IMR-90 (cell line): ENCODE measurements around the gene ZNF771. TPM values are rescaled to one million over a fixed set of nuclear protein-coding genes. Genes with fewer than 3 reads are reported as not detected.

Experiments used
- ATAC-seq: fragments of 200-7000 bp; cut with Tn5 transposase; 2 replicates; pipeline ENCODE4 v1.9.1; 2020; ENCODE audit warnings: low read depth, mild to moderate bottlenecking, moderate library complexity
- BruUV-seq: library from RNA; stranded (reverse); fragments of 400-500 nt; replicated peaks from 2 replicates; lab custom pipeline; 2021; lab: Mats Ljungman, UMichigan
- CTCF ChIA-PET: fragments of 300-600 bp; formaldehyde crosslinking; extraction: SDS; loops from one replicate; lab custom pipeline; 2021; ENCODE audit warnings: antibody characterized with exemption; lab: Yijun Ruan, JAX
- POLR2A ChIA-PET: fragments of 300-600 bp; sonication (Branson Sonifier 250); formaldehyde crosslinking; loops from one replicate; lab custom pipeline; 2022; ENCODE audit warnings: antibody characterized with exemption; ENCODE audit not compliant: unreplicated experiment; lab: Charles Lee
- DNase-seq: peaks from one replicate; pipeline ENCODE4 v3.0.0; 2013
- H2AFZ ChIP-seq: replicated peaks from 2 replicates; pipeline ENCODE3; 2013; ENCODE audit warnings: low read length, mild to moderate bottlenecking; ENCODE audit not compliant: poor library complexity
- H2AK5ac ChIP-seq: 2 replicates; pipeline ENCODE4 v1.6.1; 2013; ENCODE audit warnings: low read depth, low read length, inconsistent platforms
- H2AK9ac ChIP-seq: replicated peaks from 2 replicates; pipeline ENCODE3; 2013; ENCODE audit warnings: mild to moderate bottlenecking, low read depth, low read length, moderate library complexity; ENCODE audit not compliant: poor library complexity
- H2BK120ac ChIP-seq: 2 replicates; pipeline ENCODE4 v1.6.1; 2013; ENCODE audit warnings: low read depth, low read length, inconsistent platforms
- H2BK15ac ChIP-seq: 3 replicates; pipeline ENCODE4 v1.6.1; 2013; ENCODE audit warnings: low read depth, low read length, inconsistent platforms
- H2BK20ac ChIP-seq: 2 replicates; pipeline ENCODE4 v1.6.1; 2013; ENCODE audit warnings: low read depth, mild to moderate bottlenecking, inconsistent platforms, low read length, moderate library complexity
- H2BK5ac ChIP-seq: 2 replicates; pipeline ENCODE4 v1.6.1; 2013; ENCODE audit warnings: mild to moderate bottlenecking, low read depth, low read length, inconsistent platforms; ENCODE audit not compliant: poor library complexity, severe bottlenecking
- H3K14ac ChIP-seq: replicated peaks from 2 replicates; pipeline ENCODE4 v1.6.1; 2013; ENCODE audit warnings: low read depth, low read length, inconsistent platforms
- H3K18ac ChIP-seq: 2 replicates; pipeline ENCODE4 v1.6.1; 2013; ENCODE audit warnings: low read depth, low read length, control low read depth
- H3K23ac ChIP-seq: 2 replicates; pipeline ENCODE4 v1.6.1; 2013; ENCODE audit warnings: low read depth, low read length, inconsistent platforms
- H3K27ac ChIP-seq: 2 replicates; pipeline ENCODE4 v1.5.1; 2013; ENCODE audit warnings: mild to moderate bottlenecking, control low read depth, low read length; ENCODE audit not compliant: insufficient read depth
- H3K27me3 ChIP-seq: 2 replicates; pipeline ENCODE4 v1.6.1; 2013; ENCODE audit warnings: low read length; ENCODE audit not compliant: control insufficient read depth, insufficient read depth
- H3K36me3 ChIP-seq: 2 replicates; pipeline ENCODE4 v1.6.1; 2013; ENCODE audit warnings: low read length, mixed read lengths; ENCODE audit not compliant: control insufficient read depth, insufficient read depth
- H3K4ac ChIP-seq: 2 replicates; pipeline ENCODE4 v1.6.1; 2013; ENCODE audit warnings: low read depth, low read length, inconsistent platforms
- H3K4me1 ChIP-seq: 2 replicates; pipeline ENCODE4 v1.6.1; 2013; ENCODE audit warnings: low read length, mixed read lengths; ENCODE audit not compliant: control insufficient read depth, insufficient read depth
- H3K4me2 ChIP-seq: 2 replicates; pipeline ENCODE4 v1.6.1; 2013; ENCODE audit warnings: low read depth, mild to moderate bottlenecking, control low read depth, low read length, moderate library complexity
- H3K4me3 ChIP-seq: 2 replicates; pipeline ENCODE4 v1.5.1; 2013; ENCODE audit warnings: low read depth, mild to moderate bottlenecking, control low read depth, low read length, moderate library complexity; ENCODE audit not compliant: insufficient read depth
- H3K56ac ChIP-seq: 2 replicates; pipeline ENCODE4 v1.6.1; 2013; ENCODE audit warnings: low read length, inconsistent platforms; ENCODE audit not compliant: insufficient read depth; ENCODE audit errors: extremely low read depth
- H3K79me1 ChIP-seq, 2 experiments: 2 replicates each; pipeline ENCODE4 v1.6.1; 2013; ENCODE audit warnings: low read length in 2 of 2, inconsistent platforms in 1 of 2, low read depth in 1 of 2
- H3K9ac ChIP-seq: 2 replicates; pipeline ENCODE4 v1.6.1; 2013; ENCODE audit warnings: low read depth, low read length, control low read depth
- H3K9me1 ChIP-seq: 2 replicates; pipeline ENCODE4 v1.6.1; 2013; ENCODE audit warnings: low read length, inconsistent platforms; ENCODE audit not compliant: insufficient read depth
- H3K9me3 ChIP-seq: 2 replicates; pipeline ENCODE4 v1.6.1; 2013; ENCODE audit warnings: low read length; ENCODE audit not compliant: control insufficient read depth, insufficient read depth
- H4K20me1 ChIP-seq: 2 replicates; pipeline ENCODE4 v1.6.1; 2013; ENCODE audit warnings: low read length, inconsistent platforms; ENCODE audit not compliant: insufficient read depth
- H4K5ac ChIP-seq: 2 replicates; pipeline ENCODE4 v1.6.1; 2013; ENCODE audit warnings: mild to moderate bottlenecking, low read depth, low read length, control low read depth
- H4K8ac ChIP-seq, 2 experiments: 2 replicates each; pipeline ENCODE4 v1.6.1; 2013; ENCODE audit warnings: low read depth in 2 of 2, low read length in 2 of 2, control low read depth in 1 of 2, inconsistent platforms in 1 of 2
- H4K91ac ChIP-seq: 2 replicates; pipeline ENCODE4 v1.6.1; 2013; ENCODE audit warnings: low read depth, low read length, inconsistent platforms; ENCODE audit not compliant: insufficient read depth
- BHLHE40 ChIP-seq: fragments of 150-350 bp; IDR thresholded peaks from 2 replicates; pipeline ENCODE4 v1.6.1; 2016; ENCODE audit warnings: mild to moderate bottlenecking, low read depth, low read length
- FOS ChIP-seq: fragments of 150-350 bp; IDR thresholded peaks from 2 replicates; pipeline ENCODE4 v1.6.1; 2016; ENCODE audit warnings: low read depth, low read length
- MAZ ChIP-seq: IDR thresholded peaks from 2 replicates; pipeline ENCODE4 v1.6.1; 2012; ENCODE audit warnings: low read depth, mild to moderate bottlenecking, low read length, improper control_type of control experiment, moderate library complexity, borderline replicate concordance
- MXI1 ChIP-seq: IDR thresholded peaks from 2 replicates; pipeline ENCODE4 v1.6.1; 2012; ENCODE audit warnings: low read depth, mild to moderate bottlenecking, low read length, moderate library complexity, borderline replicate concordance
- NFE2L2 ChIP-seq: fragments of 150-350 bp; IDR thresholded peaks from 2 replicates; pipeline ENCODE4 v1.6.1; 2016; ENCODE audit warnings: low read depth, mild to moderate bottlenecking, low read length
- RAD21 ChIP-seq: IDR thresholded peaks from 2 replicates; pipeline ENCODE4 v1.6.1; 2012; ENCODE audit warnings: low read length, improper control_type of control experiment
- RFX5 ChIP-seq: IDR thresholded peaks from 2 replicates; pipeline ENCODE4 v1.8.0; 2012; ENCODE audit warnings: low read depth, mild to moderate bottlenecking, low read length, moderate library complexity
- SMC3 ChIP-seq: fragments of 150-350 bp; IDR thresholded peaks from 2 replicates; pipeline ENCODE4 v1.6.1; 2016; ENCODE audit warnings: low read depth, mild to moderate bottlenecking, antibody characterized with exemption, low read length, moderate library complexity
- WGBS, 2 experiments: methylation state at CpG; one replicate each; pipeline versions ENCODE4 v1.1.5 to v1.1.7; 2013; ENCODE audit warnings: missing lambda C conversion rate in 2 of 2; ENCODE audit not compliant: insufficient read length in 1 of 2; ENCODE audit errors: extremely low coverage in 2 of 2; 5-methylcytosine and 5-hydroxymethylcytosine counted together
- dilution Hi-C: fragments of 300-500 bp; cut with HindIII; formaldehyde crosslinking; loops from one replicate; pipeline ENCODE4 v1.14.3; 2018; ENCODE audit warnings: low sequenced_read_pairs; ENCODE audit not compliant: unreplicated experiment
- in situ Hi-C: fragments of 300-500 bp; cut with MboI; formaldehyde crosslinking; loops from 3 replicates; pipeline ENCODE4 v1.14.3; 2019; ENCODE audit warnings: low sequenced_read_pairs, inconsistent platforms, mixed read lengths
- intact Hi-C: fragments of 100-400 bp; cut with micrococcal nuclease; formaldehyde crosslinking; loops from 2 replicates; pipeline ENCODE4 v1.10.0; 2022
- polyA plus RNA-seq, 3 experiments: library from polyadenylated mRNA; depleted of rRNA; stranded (reverse); fragments of >200 nt; gene quantifications; 2 replicates each; pipeline ENCODE4 v1.2.3, GENCODE V29; 2012; ENCODE audit warnings: low replicate concordance in 1 of 3
- total RNA-seq: library from RNA; depleted of rRNA; stranded (reverse); fragments of >200 nt; gene quantifications from 2 replicates; pipeline ENCODE4 v1.2.3, GENCODE V29; 2012
- TF ChIP-seq, protein P1 (sequence below): fragments of 150-350 bp; IDR thresholded peaks from 2 replicates; pipeline ENCODE4 v1.6.1; 2017; ENCODE audit warnings: mild to moderate bottlenecking, antibody characterized with exemption, low read length, low read depth
- TF ChIP-seq, protein P2 (sequence below): fragments of 150-350 bp; IDR thresholded peaks from 2 replicates; pipeline ENCODE4 v1.6.1; 2016; ENCODE audit warnings: low read depth, mild to moderate bottlenecking, low read length, moderate library complexity, borderline replicate concordance
- TF ChIP-seq, protein P3 (sequence below): conservative IDR thresholded peaks from 2 replicates; pipeline ENCODE4 v1.5.1; 2012; ENCODE audit warnings: mild to moderate bottlenecking, low read depth, low read length, improper control_type of control experiment

Gene ZNF771
- total and polyA plus RNA-seq, 2 of the 4 experiments (the other 2 are of a cell fraction), result 5.2 to 10.9 TPM

DNA sequence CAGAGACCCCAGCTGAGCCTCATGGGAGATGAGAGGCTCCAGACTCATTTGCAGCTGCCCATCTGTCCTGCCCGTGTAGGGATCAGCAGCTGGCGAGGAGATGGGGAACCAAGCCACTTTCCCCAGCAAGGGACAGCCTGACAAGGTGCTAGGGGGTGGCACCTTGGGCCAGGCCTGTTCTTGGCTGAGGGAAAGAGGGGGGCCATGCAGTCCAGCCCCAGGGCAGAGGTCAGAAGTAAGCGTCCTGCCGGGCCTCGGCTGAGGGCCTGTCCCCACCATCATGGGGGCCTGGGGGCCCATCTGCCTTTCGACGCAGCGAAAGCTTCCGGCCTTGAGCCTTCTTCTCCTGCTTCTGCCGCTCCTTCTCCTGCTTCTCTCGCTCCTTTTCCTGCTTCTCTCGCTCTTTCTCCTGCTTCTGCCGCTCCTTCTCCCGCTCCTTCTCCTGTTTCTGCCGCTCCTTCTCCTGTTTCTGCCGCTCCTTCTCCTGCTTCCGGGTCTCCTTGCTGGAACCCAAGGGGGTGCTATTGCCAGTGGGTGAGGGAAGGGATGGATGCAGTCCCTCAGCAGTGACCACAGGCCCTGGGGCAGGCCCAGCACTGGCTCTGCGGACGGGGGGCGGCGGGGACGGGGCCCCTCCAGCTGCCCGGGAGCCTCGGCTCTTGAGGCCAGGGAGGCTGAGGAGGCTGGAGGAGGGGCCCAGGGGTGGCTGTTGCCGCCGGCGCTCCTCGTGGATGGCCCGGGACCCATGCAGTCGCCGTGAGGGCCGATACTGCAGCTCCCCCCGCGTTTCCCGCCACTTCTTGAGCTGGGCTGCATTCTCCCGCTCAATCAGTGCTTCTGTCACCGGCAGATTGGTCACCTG is 49.5 kb upstream of the ZNF771 start (continued):
- TF ChIP-seq, protein P1, sequence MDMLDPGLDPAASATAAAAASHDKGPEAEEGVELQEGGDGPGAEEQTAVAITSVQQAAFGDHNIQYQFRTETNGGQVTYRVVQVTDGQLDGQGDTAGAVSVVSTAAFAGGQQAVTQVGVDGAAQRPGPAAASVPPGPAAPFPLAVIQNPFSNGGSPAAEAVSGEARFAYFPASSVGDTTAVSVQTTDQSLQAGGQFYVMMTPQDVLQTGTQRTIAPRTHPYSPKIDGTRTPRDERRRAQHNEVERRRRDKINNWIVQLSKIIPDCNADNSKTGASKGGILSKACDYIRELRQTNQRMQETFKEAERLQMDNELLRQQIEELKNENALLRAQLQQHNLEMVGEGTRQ, result no peak

DNA sequence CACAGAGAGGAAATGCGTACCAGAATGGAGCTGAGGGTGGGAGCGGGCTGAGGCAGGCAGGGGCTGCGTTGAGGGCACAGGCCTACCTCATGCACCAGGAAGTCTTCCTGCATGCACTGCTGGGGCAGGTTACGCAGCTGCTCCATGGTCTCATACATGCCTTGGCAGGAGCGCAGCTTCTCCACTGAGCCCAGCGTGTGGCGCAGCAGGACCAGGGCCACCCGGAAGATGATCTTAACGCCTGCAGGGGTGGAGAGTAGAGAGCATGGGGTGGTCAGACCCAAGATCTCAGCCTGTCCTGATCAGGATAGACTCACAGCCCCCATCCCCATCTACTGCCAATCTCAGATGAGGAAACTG is 48.8 kb upstream of the ZNF771 start:
- no peak for ATAC-seq
- H2BK15ac ChIP-seq, result no peak overlapping the region
- in situ Hi-C loops (no loop called here), dilution Hi-C loops (no loop called here), intact Hi-C loops (no loop called here)
- no peak overlapping the region for H3K4me3 ChIP-seq
- no TSS peak for BruUV-seq
- H3K36me3 ChIP-seq, result peaks cover 41% of the 10 kb centered on the region
- DNase-seq, result no peak
- H4K5ac ChIP-seq, result no peak overlapping the region
- H3K27me3 ChIP-seq, result no peaks in the 10 kb centered on the region
- peaks cover 7% of the 10 kb centered on the region; the same call in 1 of the 2 replicates for H3K9me1 ChIP-seq
- H4K91ac ChIP-seq, result no peak overlapping the region
- CTCF ChIA-PET, result interaction anchor here (0.6 kb wide), 1 partner anchor 9 kb away, joined by 4 read pairs; no protein-coding TSS in a partner anchor
- 100% methylated on average over 1 of the region's 9 CpGs; no CpG with 5 or more reads in 1 of the 2 experiments for WGBS, 2 experiments
- no peak overlapping the region for H3K14ac ChIP-seq
- H3K4me2 ChIP-seq, result no peak overlapping the region
- H3K9me3 ChIP-seq, result no peaks in the 10 kb centered on the region
- H2BK20ac ChIP-seq, result no peak overlapping the region
- no peak overlapping the region for H2BK5ac ChIP-seq
- H3K4me1 ChIP-seq, result peaks cover 5% of the 10 kb centered on the region; the same call in 1 of the 2 replicates
- H3K9ac ChIP-seq, result no peak overlapping the region
- peaks cover 5% of the 10 kb centered on the region; the same call in 1 of the 2 replicates for H4K20me1 ChIP-seq
- H3K23ac ChIP-seq, result no peak overlapping the region
- peaks cover 15 to 56% of the 10 kb centered on the region in 2 experiments for H3K79me1 ChIP-seq
- POLR2A ChIA-PET, result no interaction called here
- no peak overlapping the region for H2AK9ac ChIP-seq
- H3K27ac ChIP-seq, result no peak overlapping the region
- H3K18ac ChIP-seq, result no peak overlapping the region
- no peak overlapping the region for H3K4ac ChIP-seq
- H4K8ac ChIP-seq, result no peak overlapping the region
- no peak overlapping the region for H2AFZ ChIP-seq
- no peak overlapping the region for H2AK5ac ChIP-seq
- no peak overlapping the region for H2BK120ac ChIP-seq
- no peak overlapping the region for H3K56ac ChIP-seq
- TF ChIP-seq RFX5 (no peak), FOS (no peak), MXI1 (no peak), RAD21 (no peak), MAZ (no peak), BHLHE40 (no peak), SMC3 (no peak), NFE2L2 (no peak)
- TF ChIP-seq, protein P2, sequence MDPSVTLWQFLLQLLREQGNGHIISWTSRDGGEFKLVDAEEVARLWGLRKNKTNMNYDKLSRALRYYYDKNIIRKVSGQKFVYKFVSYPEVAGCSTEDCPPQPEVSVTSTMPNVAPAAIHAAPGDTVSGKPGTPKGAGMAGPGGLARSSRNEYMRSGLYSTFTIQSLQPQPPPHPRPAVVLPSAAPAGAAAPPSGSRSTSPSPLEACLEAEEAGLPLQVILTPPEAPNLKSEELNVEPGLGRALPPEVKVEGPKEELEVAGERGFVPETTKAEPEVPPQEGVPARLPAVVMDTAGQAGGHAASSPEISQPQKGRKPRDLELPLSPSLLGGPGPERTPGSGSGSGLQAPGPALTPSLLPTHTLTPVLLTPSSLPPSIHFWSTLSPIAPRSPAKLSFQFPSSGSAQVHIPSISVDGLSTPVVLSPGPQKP, result no peak
- TF ChIP-seq, protein P3, sequence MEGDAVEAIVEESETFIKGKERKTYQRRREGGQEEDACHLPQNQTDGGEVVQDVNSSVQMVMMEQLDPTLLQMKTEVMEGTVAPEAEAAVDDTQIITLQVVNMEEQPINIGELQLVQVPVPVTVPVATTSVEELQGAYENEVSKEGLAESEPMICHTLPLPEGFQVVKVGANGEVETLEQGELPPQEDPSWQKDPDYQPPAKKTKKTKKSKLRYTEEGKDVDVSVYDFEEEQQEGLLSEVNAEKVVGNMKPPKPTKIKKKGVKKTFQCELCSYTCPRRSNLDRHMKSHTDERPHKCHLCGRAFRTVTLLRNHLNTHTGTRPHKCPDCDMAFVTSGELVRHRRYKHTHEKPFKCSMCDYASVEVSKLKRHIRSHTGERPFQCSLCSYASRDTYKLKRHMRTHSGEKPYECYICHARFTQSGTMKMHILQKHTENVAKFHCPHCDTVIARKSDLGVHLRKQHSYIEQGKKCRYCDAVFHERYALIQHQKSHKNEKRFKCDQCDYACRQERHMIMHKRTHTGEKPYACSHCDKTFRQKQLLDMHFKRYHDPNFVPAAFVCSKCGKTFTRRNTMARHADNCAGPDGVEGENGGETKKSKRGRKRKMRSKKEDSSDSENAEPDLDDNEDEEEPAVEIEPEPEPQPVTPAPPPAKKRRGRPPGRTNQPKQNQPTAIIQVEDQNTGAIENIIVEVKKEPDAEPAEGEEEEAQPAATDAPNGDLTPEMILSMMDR, result no peak
